ENCODE measurements around the gene COL5A1.

COL5A1 gene

GRCh38 chr9:134724912-134725604, 83.5 kb downstream of the COL5A1 start:
- no peak for TF ChIP-seq CTCF (IDR thresholded peaks at IDR 0.05; ENCODE audit: insufficient read depth, low read depth, low read length, missing control alignments)
- no peak for DNase-seq (ENCODE audit: low read depth)
- H3K4me3 ChIP-seq (ENCODE audit: low read depth, low read length), result no peak overlapping the region

DNA sequence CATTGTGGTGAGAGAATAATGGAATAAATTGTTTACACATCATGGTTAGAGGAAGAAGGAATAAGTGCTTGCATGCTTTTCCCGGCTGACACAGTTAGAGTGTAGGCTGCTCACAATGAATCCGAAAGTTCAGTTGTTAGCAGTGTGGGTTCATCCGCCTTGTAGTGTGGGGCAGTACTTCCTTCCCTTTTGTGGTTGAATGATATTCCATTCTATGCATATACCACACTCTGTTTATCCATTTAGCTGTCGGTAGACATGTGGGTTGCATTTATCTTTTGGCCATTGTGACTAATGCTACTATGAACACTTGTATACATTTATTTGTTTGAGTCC, 84.0 kb downstream of the COL5A1 start:
- no peak for DNase-seq (ENCODE audit: low read depth)
- TF ChIP-seq CTCF (IDR thresholded peaks at IDR 0.05; ENCODE audit: insufficient read depth, low read depth, low read length, missing control alignments), result no peak
- no peak overlapping the region for H3K4me3 ChIP-seq (ENCODE audit: low read depth, low read length)

DNA sequence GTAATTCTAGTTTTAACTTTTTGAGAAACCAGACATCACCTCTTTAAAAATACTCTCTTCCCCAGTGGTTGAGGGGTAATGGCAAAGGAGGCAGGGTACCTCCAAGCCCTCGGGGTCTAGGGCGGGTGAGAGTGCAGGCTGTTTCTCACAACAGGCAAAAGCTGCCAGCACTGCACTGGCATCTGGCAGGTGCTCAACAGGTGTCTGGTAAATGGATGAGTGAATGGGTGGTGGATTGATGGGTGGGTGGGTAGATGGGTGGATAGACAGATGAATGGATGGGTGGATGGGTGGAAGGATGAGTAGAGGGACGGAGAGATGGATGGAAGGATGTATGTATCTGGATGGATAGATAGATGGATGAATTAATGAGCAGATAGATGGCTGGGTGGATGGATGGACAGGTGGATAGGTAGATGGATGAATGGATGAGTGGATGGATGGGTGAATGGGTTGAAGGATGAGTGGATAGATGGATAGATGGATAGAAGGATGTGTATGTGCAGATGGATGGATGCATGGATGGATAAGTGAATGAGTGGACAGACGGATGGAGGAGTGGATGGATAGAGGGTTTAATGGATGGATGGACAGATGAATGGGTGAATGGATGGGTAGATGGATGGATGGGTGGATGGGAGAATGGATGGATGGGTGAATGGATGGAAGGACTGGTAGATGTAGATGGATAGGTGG, 84.6 kb downstream of the COL5A1 start:
- H3K4me3 ChIP-seq (ENCODE audit: low read depth, low read length), result no peak overlapping the region
- no peak for TF ChIP-seq CTCF (IDR thresholded peaks at IDR 0.05; ENCODE audit: insufficient read depth, low read depth, low read length, missing control alignments)
- DNase-seq (ENCODE audit: low read depth), result no peak

- TF ChIP-seq CTCF (IDR thresholded peaks at IDR 0.05; ENCODE audit: insufficient read depth, low read depth, low read length, missing control alignments), result no peak
These were observed 85.1 kb downstream of the COL5A1 start for GRCh38 chr9:134726722-134727034.

DNA sequence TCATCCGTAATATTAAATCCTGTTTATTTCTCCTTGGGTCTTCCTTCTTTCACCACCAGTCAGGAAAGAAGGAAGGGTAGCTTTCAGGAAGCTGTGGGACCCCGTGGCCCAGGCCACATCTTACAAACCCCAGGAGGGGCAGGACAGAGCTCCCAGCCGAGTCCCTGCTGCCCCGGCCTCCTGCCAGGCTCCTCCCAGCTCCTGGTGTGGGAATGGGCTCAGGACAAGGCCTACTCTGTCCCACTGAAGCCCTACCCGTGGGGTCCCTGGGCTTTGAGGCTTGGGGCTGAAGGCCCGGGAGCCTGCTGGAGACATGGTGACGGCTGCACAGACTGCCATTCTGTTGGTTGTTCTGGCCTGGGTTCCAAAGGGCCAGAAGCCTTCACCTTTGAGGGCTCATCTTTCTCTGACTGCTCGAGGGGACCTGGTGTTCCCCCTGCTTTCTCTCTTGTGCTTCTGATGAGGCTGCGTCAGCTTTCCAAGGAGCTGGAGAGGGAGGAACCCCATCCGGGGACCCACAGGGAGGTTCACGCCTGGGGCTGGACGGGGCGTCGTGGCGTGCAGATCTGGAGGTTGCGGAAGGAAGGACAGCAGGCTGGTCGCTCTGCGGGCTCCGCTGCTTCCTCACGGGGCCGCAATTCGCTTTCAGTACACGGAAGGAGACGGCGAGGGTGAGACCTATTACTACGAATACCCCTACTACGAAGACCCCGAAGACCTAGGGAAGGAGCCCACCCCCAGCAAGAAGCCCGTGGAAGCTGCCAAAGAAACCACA, 86.6 kb downstream of the COL5A1 start:
- no peak for DNase-seq (ENCODE audit: low read depth)
- TF ChIP-seq CTCF (IDR thresholded peaks at IDR 0.05; ENCODE audit: insufficient read depth, low read depth, low read length, missing control alignments), result no peak
- no peak overlapping the region for H3K4me3 ChIP-seq (ENCODE audit: low read depth, low read length)

More at GRCh38 chr9:134726722-134727034, 85.1 kb downstream of the COL5A1 start:
- no peak overlapping the region for H3K4me3 ChIP-seq (ENCODE audit: low read depth, low read length)
- no peak for DNase-seq (ENCODE audit: low read depth)

- no peak for DNase-seq (ENCODE audit: low read depth)
- no peak overlapping the region for H3K4me3 ChIP-seq (ENCODE audit: low read depth, low read length)
- no peak for TF ChIP-seq CTCF (IDR thresholded peaks at IDR 0.05; ENCODE audit: insufficient read depth, low read depth, low read length, missing control alignments)
These were observed 87.3 kb downstream of the COL5A1 start for GRCh38 chr9:134728801-134729495.

All from GM12865 (cell line).